ENCODE data around the gene CHCHD3. TPM values are rescaled to one million over a fixed set of nuclear protein-coding genes. Genes with fewer than 3 reads are reported as not detected.

CHCHD3 gene
- total RNA-seq, 1 donor from 2014 or later, result 50.6 TPM

DNA sequence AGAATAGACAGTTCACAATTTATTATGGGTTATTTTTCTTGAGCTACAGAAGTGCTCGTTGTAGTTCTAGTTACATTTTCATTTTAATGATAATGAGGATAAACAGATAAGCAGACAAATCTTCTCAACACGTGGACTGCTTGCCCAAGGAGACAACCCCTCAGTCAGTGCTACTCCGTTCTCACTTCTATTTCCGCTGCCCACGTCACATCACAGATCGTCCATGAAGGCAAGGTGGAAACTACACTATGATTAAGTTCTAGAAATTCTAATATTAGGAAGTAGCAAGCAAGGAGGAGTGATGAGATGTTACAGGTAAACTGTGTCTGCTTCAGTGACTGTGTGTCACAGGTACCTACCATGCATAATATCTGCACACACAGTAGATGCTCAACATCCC, 210.5 kb downstream of the CHCHD3 start:
- no peaks in the 10 kb centered on the region for H3K27me3 ChIP-seq
- DNase-seq (ENCODE audit: extremely low spot score in 2 of 2), result no peak
- H3K4me1 ChIP-seq, result peaks cover 9% of the 10 kb centered on the region
- TF ChIP-seq POLR2AphosphoS5 (IDR thresholded peaks at IDR 0.05; ENCODE audit: insufficient read depth in 1 of 2, low read depth in 1 of 2) (no peak), POLR2A (IDR thresholded peaks at IDR 0.05) (no peak)
- TF ChIP-seq, protein P1, sequence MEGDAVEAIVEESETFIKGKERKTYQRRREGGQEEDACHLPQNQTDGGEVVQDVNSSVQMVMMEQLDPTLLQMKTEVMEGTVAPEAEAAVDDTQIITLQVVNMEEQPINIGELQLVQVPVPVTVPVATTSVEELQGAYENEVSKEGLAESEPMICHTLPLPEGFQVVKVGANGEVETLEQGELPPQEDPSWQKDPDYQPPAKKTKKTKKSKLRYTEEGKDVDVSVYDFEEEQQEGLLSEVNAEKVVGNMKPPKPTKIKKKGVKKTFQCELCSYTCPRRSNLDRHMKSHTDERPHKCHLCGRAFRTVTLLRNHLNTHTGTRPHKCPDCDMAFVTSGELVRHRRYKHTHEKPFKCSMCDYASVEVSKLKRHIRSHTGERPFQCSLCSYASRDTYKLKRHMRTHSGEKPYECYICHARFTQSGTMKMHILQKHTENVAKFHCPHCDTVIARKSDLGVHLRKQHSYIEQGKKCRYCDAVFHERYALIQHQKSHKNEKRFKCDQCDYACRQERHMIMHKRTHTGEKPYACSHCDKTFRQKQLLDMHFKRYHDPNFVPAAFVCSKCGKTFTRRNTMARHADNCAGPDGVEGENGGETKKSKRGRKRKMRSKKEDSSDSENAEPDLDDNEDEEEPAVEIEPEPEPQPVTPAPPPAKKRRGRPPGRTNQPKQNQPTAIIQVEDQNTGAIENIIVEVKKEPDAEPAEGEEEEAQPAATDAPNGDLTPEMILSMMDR (IDR thresholded peaks at IDR 0.05), result no peak
- no peaks in the 10 kb centered on the region for H3K9me3 ChIP-seq
- intact Hi-C loops (cut with DNase I), result no loop called here
- no peaks in the 10 kb centered on the region for H3K36me3 ChIP-seq
- H3K27ac ChIP-seq, result no peak overlapping the region
- H3K4me3 ChIP-seq, result no peak overlapping the region

DNA sequence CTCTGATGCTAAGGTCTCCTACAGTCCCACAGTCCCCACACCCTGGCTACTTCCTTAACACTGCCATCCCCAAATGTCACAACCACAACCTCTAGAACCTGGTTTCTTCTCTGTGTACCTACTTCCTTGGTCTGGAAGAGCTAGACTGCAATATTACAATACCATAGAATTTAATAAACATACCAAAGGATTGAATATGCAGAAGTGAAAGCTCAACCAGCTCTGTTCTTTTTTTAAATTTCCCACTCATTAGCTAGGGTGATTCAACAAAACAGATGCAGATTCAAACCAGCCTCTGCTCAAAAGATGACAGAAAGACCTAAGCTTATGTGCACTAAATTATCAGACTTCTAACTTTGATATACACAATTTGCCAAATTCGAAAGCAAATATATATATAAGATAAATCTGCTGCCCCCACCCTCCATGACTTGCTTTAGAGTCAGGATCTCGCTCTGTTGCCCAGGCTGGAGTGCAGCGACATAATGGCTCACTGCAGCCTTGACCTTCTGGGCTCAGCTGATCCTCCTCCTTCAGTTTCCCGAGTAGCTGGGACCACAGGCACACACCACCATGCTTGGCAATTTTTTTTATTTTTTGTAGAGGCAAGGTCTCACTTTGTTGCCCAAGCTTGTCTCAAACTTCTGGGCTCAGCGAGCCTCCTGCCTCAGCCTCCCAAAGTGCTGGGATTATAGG, 212.6 kb downstream of the CHCHD3 start:
- Histone ChIP-seq H3K27me3 (no peaks in the 10 kb centered on the region), H3K9me3 (no peaks in the 10 kb centered on the region), H3K36me3 (no peaks in the 10 kb centered on the region), H3K4me1 (peaks cover 9% of the 10 kb centered on the region), H3K27ac (no peak overlapping the region), H3K4me3 (no peak overlapping the region)
- no peak for TF ChIP-seq POLR2A (IDR thresholded peaks at IDR 0.05)
- TF ChIP-seq, protein P1 (IDR thresholded peaks at IDR 0.05), result no peak
- no peak for TF ChIP-seq POLR2AphosphoS5 (IDR thresholded peaks at IDR 0.05; ENCODE audit: insufficient read depth in 1 of 2, low read depth in 1 of 2)
- DNase-seq (ENCODE audit: extremely low spot score in 2 of 2), result no peak
- intact Hi-C loops (cut with DNase I), result no loop called here

DNA sequence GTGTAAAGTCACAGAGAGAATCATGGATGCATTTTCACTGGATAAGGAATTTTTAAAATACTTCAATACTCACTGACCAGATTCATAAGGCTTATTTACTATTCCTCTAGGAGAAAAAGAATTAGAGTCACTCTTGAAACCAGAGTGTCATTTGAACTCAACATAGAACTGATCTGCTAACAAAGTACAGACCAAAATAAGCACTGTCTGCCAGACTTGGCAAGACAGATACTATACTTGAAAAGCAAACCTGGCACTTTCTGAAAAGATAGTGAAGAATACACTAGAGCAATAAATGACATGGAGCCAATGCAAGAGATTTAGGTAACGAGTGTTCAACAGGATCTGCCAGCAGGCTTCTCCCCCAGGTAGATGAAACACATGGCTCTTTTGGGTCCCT, 215.3 kb downstream of the CHCHD3 start:
- H3K4me3 ChIP-seq, result no peak overlapping the region
- H3K36me3 ChIP-seq, result no peaks in the 10 kb centered on the region
- intact Hi-C loops (cut with DNase I), result no loop called here
- no peak for DNase-seq (ENCODE audit: extremely low spot score in 2 of 2)
- no peaks in the 10 kb centered on the region for H3K9me3 ChIP-seq
- H3K4me1 ChIP-seq, result peaks cover 9% of the 10 kb centered on the region
- H3K27ac ChIP-seq, result no peak overlapping the region
- no peaks in the 10 kb centered on the region for H3K27me3 ChIP-seq
- no peak for TF ChIP-seq POLR2A (IDR thresholded peaks at IDR 0.05)
- TF ChIP-seq, protein P1 (IDR thresholded peaks at IDR 0.05), result no peak
- TF ChIP-seq POLR2AphosphoS5 (IDR thresholded peaks at IDR 0.05; ENCODE audit: insufficient read depth in 1 of 2, low read depth in 1 of 2), result no peak

DNA sequence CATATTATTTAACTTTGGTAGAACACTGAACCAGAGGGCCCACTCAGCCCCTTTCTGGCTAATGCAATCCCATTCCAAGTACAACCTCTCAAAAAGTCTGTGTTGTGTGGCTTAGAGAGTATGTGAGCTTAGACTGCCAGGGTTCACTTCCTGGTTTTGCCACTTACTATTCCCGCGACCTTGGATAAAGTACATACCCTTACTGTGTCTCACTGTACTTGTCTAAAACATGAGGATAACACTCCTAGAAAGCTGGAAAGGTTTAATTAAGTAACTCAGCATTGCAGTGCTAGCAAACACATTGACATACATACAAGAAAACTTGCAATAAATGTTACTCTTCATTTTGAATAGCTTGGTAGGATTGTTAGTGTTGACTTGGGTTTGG, 215.8 kb downstream of the CHCHD3 start:
- DNase-seq (ENCODE audit: extremely low spot score in 2 of 2), result no peak
- intact Hi-C loops (cut with DNase I), result no loop called here
- H3K27me3 ChIP-seq, result no peaks in the 10 kb centered on the region
- H3K4me3 ChIP-seq, result no peak overlapping the region
- no peaks in the 10 kb centered on the region for H3K9me3 ChIP-seq
- no peak overlapping the region for H3K27ac ChIP-seq
- H3K4me1 ChIP-seq, result peaks cover 9% of the 10 kb centered on the region
- TF ChIP-seq, protein P1 (IDR thresholded peaks at IDR 0.05), result no peak
- no peak for TF ChIP-seq POLR2AphosphoS5 (IDR thresholded peaks at IDR 0.05; ENCODE audit: insufficient read depth in 1 of 2, low read depth in 1 of 2)
- TF ChIP-seq POLR2A (IDR thresholded peaks at IDR 0.05), result no peak
- no peaks in the 10 kb centered on the region for H3K36me3 ChIP-seq

DNA sequence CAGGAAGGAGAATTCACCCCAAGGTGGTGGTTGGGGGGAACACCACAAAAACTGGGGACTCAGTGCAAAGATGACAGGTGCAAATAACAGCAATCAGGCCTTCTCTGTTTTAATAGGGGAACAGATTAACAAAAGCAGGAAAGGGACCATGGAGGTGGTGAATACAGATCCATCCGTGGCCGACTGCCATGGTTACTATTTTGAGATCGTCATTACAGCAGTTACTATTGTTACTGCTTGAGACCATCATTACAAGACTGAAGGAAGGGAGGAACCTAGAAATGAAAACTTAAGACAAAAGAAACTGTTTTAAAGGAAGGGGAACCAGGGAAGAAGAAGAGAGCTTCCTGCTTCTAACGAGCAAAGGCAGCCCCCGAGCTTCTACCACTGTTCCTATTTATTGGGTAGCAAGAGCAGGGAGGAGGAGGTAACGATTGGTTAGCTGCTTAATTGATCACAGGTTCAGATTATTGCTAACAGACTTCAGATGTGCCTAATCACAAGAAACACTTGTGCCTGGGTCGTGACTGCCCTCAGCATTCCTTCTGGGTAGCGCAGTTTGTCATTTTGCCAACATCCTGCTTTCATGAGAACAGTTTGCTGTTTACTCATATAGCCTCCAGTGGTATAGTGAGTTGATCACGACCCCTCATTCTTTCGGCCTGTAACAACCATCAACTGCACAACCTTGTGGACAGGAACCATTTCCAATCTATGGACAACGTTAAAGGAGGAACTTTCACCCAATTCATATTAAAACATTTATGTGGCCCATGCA, 216.3 kb downstream of the CHCHD3 start:
- H3K4me3 ChIP-seq, result no peak overlapping the region
- H3K4me1 ChIP-seq, result peaks cover 9% of the 10 kb centered on the region
- no peak overlapping the region for H3K27ac ChIP-seq
- H3K9me3 ChIP-seq, result no peaks in the 10 kb centered on the region
- no peak for DNase-seq (ENCODE audit: extremely low spot score in 2 of 2)
- intact Hi-C loops (cut with DNase I), result no loop called here
- H3K36me3 ChIP-seq, result no peaks in the 10 kb centered on the region
- H3K27me3 ChIP-seq, result no peaks in the 10 kb centered on the region
- no peak for TF ChIP-seq POLR2A (IDR thresholded peaks at IDR 0.05)
- TF ChIP-seq, protein P1 (IDR thresholded peaks at IDR 0.05), result no peak
- no peak for TF ChIP-seq POLR2AphosphoS5 (IDR thresholded peaks at IDR 0.05; ENCODE audit: insufficient read depth in 1 of 2, low read depth in 1 of 2)

Data from vagina (tissue), 2 donors.